HG02642 (cell line): ENCODE results near the gene ZDHHC22.
A peak's percentile ranks its signal among the peaks of the same experiment; 100 is the strongest.
"Not testable (repeated sequence)": the region's sequence is repeated elsewhere in the genome, so short reads cannot be mapped to it uniquely, and the experiment has no call there.

ENCODE experiments used
- ATAC-seq: cut with Tn5 transposase; IDR thresholded peaks from one replicate; pipeline ENCODE4 v1.9.1; 2021; ENCODE audit warnings: mild to moderate bottlenecking; ENCODE audit not compliant: unreplicated experiment, poor library complexity

The ZDHHC22 gene, protein sequence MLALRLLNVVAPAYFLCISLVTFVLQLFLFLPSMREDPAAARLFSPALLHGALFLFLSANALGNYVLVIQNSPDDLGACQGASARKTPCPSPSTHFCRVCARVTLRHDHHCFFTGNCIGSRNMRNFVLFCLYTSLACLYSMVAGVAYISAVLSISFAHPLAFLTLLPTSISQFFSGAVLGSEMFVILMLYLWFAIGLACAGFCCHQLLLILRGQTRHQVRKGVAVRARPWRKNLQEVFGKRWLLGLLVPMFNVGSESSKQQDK

DNA sequence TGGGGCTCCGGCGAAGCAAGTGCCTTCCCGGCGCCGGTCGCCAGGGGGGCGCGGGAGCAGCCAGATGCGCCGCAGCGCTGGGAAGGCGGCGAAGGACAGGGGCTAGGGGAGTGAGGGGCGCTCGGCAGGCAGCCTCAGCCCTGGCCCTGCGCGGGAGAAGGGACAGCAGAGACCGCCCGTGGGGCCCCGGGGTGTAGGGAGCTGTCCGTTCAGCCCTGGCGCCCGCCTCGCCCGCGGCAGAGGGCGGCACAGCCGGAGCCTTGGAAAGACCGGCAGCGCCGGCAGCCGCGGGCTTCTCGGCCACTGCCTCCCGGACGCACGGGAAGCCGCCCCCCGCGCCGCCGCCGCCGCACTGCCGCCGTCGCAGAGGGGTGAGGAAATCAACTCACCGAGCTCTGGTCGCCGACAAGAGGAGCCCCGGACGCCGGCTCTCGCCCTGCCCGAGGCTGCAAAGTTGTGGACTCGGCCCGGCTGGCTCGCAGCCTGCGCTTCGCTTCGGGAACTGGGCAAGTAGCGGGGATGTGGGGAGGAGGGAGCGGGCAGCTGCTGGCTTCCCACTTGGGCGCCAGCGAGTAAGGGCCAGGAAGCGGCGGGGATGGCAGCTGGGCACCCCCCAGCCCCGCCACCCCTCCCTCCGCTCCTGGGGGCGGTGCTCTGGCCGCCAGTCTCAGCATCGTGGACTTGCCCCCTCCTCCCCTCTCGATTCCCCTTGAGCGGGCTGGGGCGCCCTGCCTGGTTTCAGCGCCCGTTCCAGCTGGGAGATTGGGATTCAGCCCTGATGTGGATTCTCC lies at the start of gene ZDHHC22:
Gene ZDHHC22, minus strand, starts transcription at position 578 of the 791 bp plus-strand sequence. CDS start 2,053 bp downstream, outside the sequence.
- no peak for ATAC-seq

DNA sequence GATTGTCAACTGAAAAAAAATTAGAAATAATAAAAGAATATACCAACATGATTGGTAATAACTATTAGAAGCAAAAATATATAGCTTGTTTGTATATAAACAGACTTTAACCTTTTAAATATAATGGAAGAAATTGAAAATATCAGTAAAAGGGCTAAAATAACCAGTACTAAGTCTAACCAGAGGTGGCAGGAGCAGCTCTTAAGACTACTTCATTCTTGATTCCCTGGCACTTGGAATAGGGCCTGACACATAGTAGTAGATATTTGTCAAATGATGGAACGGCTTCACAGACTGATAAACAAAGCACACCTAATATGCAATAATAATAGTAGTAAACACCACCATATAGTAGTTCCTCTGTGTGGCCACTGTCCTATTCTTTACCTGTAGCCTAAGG lies 49.4 kb upstream of the ZDHHC22 start:
- no peak for ATAC-seq

DNA sequence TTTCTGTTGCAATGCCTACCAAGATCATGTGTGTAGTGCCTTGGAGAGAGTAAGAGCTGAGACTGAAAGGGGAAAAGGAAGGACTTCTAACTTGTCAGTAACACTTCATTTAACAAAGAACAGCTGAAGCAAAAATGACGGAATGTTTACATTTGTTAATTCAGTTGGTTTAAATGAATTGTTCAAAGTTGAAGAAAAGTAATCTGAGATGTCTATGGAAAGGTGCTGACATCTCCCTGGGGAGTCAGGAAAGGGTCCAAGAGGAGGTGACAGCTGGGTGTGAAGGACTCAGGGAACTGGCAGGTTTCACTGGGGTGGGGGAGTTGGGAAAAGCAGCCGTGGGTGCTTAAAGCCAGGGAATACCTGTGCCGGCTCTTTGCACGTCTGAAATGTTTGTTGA lies 47.9 kb upstream of the ZDHHC22 start:
- no peak for ATAC-seq

DNA sequence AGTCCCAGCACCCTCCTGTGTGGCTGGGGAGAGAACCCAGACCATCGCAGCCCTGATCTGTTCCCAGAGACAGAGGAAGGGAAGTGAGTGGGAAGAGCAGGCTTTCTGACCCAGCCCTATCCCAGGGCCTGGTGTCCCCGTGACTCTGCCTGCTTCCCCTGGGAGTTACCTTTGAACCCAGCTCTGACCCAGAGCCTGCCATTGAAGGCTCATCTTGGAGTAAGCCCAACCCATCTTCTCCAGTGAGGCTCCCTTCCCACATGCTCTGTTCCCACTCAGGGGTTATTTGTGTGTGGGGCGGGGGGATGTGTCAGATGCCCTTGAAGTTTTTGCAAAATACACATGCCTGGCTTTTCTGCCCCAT lies 46.0 kb upstream of the ZDHHC22 start:
- ATAC-seq: no peak

DNA sequence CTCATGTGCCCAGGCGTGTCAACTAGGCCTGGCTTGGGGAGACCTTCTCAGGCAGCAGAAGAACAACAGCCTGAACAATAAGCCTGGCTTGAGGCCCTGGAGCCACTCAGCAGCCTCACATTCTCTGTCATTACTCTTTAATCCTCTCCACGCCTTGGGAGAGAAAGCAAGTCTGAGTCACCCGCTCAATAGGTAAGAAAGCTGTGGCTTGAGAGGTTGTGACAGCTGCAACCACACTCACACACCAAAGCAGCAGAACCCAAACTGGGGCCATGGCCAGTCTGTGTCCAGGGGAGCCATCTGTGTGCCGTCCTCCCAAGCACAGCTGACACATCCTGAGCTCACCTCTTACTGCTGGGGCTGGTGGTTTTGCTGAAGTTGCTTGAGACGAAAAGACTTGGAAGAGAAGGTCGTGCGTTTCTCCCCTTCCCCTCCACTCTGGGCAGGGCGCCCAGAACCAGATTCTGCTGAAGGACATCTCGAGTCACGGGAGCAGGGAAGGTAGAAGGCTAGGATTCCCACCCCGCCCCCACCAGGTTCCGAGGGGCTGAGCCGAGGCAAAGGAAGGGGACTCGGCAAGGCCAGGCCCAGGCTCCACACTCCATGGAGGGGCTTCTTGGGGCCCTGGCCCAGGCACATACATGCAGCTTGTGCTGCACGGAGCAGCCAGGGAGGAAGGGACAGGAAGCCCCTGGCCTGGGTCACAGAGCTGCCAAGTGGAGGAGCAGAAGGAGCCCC lies 45.5 kb upstream of the ZDHHC22 start:
- ATAC-seq: no peak

DNA sequence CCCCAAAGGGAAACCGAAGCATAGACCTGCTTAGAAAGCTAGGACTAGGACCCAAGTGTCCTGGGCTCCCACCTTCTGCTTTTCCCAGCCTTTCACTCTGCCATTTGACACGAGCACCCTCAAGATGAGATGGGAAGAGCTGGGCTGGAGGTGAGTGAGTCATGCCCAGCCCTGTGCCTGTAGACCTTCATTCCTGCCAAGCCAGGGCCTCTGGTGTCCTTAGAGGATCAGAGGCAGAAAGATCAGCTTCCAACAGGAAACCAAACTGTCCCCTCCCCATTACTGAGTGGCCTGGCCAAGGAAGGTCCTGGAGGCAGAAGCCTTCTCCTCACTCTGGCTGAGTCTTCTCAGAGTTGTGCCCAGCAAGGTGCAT lies 43.5 kb upstream of the ZDHHC22 start:
- no peak for ATAC-seq

DNA sequence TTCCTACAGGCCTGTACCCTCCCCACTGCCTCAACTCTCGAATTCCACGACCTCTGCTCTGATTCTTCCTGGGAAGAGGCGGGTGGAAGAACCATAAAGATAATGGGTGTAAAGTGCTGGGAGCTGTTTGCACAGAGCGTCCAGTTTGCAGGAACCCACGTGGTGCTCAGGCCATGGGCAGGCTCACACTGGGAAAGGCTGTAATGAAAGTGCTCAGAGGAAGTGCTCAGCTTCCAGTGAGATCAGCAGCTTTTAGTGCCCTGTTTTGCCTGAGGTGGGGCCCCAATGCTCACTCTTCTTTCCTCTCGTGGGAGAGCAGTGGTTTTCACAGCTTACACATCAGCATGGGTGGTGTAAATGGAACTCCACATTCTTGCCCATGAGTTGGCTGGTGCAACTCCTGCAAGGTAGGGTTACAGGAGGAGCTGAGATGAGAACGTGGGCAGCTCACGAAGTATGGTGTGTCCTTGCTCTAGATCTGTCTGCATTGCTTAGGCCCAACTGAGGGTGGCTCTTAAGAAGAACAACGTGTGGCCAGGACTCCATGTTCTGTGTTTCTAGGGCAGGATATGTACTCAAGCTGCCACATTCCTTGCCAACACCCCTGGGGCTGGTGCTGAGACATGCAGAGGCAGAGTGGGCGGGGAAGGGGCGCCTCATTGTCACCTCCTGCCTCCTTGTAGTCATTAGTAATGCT lies 43.0 kb upstream of the ZDHHC22 start:
- ATAC-seq: no peak

DNA sequence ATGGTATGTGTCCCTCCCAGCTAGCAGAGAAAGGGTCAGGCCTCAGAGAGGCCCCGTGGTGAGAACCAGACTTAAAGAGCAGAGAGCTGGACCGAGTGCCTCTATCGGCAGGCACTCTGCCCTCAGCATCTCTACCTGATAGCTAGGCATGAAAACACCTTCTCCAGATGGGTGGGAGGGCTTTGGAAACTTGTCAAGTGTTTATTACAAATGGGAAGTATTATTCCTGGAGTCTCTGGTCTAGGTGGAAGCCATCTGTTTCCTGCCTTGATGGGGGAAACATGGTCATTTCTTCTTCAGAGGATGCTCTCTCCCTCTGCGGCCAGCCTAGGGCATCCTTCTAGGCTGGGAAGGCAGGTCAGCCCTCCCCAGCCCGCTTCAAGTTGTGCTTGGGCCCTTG lies 42.3 kb upstream of the ZDHHC22 start:
- ATAC-seq: no peak

DNA sequence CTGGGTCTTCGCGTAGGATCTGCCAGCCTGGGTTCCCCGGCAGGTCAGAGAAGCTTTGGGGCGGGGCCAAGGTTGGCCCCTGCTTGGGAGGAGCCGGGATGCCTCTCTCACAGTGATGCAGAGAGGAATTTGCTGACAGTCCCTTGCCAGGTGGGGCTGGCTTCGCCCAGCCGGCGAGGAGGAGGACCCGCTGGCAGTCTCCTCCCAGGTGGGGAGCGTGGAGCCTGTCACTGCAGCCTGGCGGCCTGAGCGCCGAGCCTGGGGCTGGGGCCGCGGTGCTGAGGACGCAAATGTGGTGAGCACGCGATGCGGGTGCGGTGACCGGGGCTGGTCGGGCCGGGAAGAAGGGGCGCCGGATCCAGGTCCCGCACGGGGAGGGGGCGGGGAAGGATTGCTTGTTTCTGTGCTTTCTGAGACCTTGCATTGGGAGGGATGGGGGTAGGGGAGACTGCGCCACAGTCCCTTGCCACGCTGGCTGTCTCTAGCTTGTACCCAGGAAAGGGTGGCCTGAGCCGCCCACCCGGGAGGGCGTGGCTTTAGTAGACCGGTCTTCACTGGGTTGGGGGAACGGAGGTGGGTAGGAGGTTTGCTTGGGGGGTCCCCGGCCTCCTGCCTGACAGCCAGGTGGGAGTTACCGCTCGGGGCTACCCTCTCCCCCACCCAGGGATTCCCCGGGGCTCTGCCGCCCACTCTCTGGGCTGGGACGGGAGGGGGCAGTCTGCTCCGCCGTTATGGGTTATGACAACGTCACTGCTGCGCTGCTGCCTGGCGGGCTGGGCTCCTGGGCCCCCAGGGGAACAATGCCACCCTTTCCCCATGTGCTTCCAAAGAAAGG lies 40.2 kb upstream of the ZDHHC22 start, which contains the start of gene TMEM63C:
Gene TMEM63C, plus strand, starts transcription at position 196 of the 835 bp plus-strand sequence. CDS start 37,016 bp downstream, outside the sequence.
- peak; percentile 75 for ATAC-seq

DNA sequence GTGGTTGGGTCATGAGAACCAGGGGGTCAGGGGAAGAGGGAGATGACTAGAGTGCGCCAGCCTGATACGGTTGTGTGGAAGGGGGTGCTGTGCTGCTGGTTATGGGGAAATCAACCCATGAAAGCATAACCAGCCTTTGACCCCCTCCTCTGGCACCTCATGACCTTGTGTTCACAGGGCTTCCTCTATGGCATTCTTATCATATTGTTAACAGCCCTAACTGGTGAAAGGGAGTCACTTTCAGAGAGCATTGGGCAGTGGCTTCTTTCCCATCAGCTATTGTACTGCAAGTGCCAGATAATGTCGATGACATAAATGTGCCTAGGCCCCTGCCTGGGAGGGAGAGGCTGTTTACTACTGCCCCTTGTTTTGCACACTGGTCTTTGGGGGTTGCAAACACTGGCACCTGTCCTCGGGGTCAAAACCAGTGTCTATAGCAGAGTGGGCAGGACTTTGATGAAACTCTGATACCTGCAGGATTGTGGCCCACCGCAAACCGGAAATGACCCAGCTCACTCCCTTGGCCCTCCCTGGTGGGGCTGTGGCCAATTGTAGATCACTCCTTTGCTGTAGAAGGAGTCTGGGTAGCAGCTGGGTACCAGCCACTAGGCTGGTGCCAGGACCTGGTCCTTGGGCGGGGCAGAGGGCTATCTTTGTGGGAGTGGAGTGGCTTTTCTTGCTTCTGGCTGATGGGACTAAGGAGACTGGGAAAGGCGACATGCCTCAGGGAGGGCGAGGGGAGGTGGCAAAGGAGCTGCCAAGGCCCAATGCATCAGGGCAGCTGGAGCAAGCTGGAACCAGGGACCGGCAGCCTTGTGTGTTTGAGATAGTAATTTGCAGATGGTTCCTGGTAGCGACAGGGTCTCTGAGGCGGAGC lies 39.4 kb upstream of the ZDHHC22 start:
- ATAC-seq: no peak

DNA sequence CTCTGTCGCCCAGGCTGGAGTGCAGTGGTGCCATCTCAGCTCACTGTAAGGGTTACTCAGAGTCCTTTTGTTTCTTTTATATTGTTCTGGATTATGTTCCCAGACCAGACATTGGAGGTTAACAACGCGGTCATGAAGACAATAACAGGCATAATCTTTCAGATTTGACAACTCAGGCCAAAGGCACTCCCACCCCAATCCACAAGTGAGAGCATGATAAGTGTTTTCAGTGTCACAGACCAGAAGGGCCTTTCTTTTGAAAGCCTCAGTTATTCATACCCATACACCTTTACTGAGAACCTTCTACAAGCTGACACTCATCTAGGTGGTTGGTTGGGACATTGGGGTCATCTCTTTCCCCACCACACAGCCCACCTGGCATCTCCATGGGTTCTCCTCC lies 37.1 kb upstream of the ZDHHC22 start:
- no peak for ATAC-seq

DNA sequence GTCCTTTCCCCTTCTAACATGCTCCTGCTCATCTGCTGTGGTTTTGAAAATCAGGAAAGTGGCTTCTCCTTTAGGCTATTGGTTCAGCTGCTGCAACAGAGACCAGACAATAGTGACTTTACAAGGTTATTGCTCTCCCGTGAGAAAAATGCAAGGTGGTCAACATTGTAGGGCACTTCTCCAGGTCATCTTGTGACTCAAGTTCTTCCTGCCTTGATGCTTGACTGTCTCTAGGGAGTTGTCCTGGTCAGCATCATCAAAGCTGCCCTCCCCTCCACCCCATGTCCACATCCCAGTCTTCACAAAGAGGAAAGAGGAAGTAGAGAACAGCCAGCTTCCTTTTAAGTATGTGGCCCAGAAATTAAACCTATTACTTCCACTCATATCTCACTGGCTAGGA lies 36.1 kb upstream of the ZDHHC22 start:
- ATAC-seq: no peak

DNA sequence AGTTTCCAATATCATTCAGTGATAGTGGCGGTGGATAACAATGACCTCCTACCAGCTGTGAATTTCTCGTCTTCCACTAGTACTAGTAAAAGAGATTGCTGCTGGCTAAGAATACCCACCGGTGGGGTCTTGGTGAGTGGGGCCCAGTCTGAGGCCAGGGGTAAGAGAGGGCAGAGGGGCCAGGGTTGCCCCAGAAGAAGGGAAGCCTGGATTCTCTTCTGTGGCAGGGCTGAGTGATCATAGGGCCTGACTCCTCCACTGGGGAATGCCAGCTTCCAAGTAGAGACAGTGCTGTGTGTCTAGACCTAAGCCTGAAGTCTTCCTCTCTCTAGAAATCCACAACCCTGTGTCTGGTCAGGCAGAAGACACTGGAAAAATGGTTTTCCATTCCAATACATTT lies 34.3 kb upstream of the ZDHHC22 start:
- no peak for ATAC-seq

DNA sequence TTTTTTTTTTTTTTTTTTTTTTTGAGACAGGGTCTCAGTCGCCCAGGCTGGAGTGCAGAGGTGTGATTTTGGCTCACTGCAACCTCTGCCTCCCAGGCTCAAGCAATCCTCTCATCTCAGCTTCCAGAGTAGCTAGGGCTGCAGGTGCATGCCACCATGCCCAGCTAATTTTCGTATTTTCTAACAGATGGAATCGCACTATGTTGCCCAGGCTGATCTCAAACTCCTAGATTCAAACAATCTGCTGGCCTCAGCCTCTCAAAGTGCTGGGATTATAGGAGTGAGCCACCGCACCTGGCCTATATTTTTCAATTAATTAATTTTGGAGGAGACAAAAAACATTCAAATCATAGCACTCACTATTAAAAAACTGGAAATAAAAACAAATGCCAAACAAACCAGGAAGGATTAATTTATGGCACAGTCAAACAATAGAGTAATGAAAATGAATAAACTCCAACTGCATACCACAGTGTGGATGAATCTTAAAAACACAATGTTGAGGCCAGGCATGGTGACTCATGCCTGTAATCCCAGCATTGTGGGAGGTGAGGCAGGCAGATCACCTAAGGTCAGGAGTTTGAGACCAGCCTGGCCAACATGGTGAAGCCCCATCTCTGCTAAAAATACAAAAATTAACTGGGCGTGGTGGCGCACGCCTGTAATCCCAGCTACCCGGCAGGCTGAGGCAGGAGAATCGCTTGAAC lies 32.5 kb upstream of the ZDHHC22 start:
- ATAC-seq: not testable (repeated sequence)

DNA sequence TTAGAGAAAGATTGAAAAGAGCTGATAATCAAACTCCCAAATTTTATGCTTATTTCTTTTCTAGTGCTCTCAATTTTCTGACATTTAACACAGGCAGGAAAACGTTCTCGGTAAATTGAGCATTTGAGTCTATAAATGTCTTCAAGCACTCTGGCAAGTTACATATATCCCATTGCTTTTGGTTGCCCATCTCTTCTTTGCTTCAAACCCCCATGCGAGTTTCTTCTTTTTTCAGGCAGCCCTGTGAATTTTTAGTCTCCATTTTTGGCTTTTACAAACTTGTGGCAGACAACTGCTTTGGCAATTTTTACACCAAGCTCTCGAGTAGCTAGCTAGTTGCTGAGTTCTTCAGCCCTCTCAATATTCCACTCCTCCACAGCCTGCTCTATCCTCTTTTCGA lies 31.3 kb upstream of the ZDHHC22 start:
- no peak for ATAC-seq

DNA sequence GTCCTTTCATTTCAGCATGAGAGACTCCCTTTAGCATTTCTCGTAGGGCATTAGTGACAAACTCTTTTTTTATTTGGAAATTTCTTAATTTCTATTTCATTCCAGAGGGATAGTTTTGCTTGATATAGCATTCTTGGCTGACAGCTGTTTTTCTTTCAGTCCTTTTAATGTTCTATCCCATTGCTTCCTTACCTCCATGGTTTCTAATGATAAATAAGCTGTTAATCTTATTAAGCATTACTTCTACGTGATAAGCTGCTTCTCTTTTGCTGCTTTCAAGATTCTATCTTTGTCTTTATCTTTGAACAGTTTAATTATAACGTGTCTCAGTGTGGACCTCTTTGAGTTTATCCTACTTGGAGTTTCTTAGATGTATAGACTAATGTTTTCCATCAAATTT lies 28.5 kb upstream of the ZDHHC22 start:
- no peak for ATAC-seq

DNA sequence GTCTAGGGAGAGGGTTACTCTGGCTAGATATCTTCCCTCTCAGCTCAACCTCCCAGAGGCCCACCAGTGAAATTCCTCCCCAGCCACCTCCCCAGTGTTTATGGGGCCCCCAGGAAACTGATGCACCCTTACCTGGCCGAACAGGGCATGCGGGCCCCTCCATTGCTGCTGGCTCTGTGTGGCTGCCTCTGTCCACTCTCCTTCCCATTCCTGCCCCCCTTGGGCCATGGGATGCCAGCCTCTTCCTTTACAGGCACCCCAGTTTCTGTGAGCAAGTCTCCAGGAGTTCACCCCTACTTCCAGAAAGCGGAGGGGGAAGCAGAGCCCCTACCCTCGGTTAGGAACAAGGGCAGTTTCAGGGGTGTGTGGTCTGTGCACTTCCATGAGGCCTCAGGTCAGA lies 19.4 kb upstream of the ZDHHC22 start:
- ATAC-seq: no peak

DNA sequence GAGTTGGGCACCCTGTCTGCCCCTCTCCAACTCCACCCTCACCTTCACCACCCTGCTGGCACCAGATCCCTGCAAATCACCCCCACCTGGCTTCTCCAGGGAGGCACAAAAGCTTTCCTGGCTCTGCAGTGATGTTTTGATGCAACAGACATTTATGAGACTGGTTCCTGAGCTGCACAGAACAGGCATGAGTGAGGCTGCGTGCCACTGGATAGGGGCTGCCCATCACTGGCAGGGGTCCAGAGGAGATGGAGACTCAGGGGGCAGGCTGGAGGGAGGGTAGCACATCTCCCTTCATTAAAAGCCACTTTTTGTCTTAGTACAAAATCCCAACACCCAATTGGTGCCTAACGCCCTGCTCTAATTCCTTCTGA lies 17.3 kb upstream of the ZDHHC22 start:
- ATAC-seq: no peak
